ENCODE results near the gene SP3.
A peak's percentile ranks its signal among the peaks of the same experiment; 100 is the strongest.

The SP3 gene

DNA sequence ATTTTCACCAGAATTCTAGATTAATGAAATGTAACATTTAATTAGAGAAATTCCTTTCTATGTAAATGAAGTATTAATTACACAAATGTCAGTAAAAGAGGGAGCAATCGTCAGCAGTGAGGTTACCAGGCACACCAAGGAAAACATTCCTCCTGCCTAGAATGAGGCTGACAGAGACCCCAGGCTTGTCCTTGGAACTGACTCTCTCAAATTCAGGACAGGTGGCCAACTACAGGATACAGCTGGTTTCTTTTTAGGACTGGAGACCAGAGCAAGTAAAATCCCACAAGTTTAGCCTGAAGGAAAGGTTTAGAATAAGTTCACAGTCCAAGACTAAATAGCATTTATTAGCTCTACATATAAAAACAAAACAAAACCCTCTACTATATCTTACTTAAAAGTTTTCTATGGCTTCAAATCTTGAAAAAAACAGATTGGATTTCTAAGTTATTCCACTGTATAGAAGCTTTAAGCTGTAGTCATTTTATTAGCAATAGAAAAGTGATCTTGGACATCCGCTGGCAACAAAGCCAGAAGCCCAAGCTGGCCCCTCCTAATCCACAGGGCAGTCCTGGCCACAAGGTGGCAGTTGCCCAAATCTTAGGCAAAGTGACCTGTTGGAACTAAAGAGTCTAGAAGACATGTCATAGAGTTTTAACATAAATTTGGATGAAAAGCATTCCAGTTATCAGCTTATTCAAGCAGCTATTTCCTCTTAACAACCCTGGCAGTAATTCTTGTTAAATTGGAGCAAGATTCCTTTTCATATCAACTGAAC lies 81.0 kb downstream of the SP3 start:
- no peak for DNase-seq

DNA sequence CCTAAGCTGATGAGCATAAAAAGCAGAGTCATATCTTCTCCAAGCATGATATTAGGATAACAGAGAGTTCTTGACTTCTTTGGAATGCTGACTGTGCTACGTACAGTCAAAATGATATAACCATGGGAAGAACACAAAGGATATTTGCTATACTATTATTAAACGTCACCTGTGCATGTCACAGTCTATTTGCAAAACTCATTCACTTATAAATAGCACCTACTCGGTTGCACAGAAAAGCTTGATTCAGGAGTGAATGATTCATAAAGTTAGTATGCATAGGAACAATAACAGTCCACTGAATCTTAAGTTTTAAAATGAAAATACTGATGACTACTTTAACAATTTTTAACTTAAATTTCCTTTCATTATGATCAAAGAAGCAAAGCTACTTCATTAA lies 83.3 kb downstream of the SP3 start:
- DNase-seq = peak; percentile 4

DNA sequence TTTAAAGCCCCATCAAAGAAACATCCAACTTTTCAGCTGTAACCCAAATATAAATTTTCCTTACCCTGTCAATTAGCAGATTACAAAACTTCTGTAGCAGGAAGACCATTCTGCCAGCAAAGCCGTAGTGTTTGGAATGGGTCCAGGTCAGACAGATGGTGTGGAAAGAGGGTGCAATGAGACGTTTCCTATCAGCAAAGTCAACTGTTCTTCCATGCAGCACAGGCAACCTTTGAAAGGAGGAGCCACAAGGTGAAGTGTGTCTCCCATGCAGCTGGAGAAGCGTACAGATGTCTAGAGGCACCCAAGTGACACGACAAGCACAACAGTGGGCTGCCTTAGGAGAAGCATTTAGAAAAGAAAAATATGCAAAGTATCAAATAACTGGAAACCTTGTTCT lies 83.7 kb downstream of the SP3 start:
- DNase-seq = peak; percentile 77

DNA sequence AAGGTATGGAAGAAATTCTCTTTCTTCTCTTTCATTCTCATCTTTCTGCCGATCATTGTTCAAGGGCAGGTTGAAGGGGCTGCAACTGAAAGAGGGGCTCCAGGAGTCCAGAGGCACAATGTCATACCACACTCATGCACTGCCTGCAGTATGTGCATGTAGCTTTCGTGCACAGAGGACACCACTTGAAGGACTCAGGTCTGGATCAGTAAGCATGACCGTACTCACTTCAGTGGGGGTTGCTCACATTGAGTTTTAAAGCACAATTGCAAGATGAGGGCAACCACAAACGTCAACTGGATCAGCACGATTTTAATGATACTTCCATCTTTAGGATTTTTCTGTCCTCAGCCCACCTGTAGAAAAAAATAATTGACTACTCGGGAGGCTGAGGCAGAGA lies 84.6 kb downstream of the SP3 start:
- DNase-seq = no peak

DNA sequence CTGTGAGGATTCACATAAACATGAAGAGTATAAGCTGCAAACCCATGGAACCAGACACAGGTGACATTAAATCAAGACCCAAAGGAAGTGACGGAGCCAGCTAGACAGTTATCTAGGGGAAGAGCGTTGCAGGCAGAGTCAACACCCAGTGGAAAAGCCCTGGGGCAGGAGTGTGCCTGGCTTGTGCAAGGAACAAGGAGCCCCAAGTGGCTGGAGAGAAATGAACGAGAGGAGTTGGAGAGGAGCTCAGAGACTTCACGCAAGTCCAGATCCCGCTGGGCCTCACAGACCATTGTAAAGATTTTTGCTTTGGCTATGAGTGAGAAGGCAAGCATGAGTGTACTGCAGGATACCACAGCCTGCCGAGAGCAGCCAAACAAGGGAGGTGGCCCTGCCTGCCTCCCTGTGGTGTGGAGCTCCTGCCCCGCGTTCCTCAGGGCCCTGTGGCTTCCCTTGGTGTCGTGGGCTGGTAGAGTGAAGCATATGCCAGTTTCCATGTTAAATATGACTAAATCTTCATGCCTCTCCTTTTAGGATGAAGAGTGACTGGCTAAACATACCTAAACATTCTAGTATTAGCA lies 88.2 kb downstream of the SP3 start:
- no peak for DNase-seq

DNA sequence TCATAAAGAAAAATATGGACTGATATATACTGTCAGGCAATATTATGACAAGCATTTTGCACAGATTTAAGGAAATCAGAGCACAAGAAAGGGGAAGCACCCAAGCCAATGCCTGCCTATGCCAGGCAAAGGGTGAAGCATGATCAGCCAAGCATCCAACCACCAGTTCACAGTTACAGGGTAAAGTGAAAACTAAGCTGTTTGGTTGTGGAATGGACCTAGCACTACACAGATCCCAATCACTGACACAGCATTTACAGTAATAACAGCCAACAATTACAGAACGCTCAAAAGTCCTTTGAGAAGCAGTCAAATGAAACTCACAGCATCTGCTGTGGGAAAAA lies 90.3 kb downstream of the SP3 start:
- DNase-seq = no peak

DNA sequence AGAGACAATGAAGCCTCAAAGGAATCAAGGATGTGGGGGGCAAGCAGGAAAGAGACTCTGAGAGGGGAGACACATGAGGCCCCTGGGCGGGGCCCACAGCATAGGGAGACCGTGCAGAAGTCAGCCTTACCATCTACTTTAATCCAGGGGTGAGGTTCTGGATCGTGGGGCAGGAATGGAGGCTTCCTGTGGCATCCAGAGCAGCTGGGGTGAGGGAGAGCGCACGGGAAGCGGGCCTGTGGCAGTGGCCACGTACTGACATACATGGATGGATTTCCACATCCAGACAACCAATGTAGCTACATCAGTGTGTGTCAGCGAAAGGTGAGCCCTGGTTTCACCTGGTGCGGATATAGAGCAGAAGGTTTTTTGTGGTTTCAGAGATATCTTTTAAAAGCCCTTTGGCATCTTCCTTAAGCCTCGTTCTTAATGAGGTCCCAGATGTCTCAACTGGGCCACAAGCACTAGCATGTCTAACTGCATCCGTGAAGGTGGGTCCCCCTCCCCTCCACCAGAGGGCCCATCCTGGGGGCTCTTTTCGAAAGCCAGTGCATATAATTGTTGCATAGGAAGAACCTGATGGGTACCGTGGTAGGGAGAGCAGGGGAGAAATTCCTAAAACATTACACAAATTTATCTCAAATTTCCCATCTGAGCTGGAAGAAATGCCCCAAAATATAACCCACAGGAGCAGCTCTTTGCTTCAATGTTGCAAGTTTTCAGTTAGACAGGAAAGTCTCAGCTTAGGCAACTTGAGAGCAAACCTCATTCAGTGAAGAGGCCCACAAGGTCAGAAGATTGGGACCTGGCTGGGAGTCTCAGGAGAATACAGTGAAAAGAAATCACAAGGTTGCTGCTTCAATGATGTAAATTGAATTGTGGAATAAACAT lies 90.9 kb downstream of the SP3 start:
- no peak for DNase-seq

DNA sequence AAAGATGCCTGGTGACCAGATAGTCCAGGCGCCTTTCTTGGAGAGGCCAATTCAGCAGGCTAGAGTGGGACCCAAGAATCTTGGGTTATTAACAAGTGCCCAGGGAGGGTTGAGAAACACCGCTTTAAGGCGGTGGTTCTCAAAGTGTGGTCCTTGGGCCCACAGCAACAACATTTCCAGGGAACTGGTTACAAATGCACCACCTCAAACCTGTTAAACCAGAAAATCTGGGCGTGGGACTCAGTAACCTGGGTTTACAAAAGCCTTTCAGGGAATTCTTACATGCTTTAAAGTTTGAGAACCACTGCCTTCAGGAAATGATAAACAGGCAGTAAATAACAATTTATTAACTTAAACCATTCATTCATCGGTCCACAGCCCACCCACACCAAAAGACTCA lies 92.5 kb downstream of the SP3 start:
- no peak for DNase-seq

DNA sequence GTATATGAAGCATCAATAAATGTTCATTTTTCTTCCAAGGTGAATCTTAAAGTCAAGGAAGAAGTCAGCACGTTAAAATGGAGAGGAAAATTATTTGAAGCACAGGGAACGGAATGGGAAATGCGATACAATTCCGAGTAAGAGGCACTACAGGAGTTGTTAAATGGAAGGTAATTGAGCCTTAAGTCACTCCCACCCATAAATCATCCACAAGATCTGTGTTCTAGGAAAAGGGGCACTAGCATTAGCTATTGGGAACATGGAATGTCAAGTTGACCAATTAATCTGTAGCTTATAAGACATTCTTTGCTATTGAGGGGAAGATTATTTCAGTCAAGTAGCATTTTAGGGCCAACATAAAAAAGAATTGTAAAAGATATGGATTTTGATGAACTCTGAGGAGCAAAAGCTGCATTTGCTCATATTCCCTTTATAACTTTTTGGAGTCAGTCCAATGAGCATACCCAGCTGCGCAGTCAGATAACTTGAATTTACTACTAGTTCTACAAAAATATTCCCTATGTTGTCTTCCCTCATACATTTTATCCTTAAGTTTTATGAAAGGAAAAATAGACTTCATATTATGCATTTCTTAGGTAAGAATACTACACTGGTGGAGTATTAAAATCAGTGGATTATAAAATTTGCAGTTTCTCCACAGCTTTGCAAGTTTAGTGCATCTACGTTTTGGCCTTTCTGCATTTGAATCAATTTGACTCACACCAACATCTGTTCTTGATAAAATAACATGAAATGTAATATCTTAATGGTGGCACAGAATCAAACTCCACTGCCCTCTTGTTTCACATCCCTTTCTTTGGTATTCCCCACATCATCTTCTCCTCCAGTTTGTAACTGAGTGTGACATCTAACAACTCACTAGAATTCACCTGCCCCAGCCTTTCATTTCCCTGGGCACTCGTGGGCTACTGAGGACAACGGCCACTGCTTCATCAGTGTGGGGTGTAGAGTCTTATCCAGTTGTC lies 95.6 kb downstream of the SP3 start:
- DNase-seq = no peak

DNA sequence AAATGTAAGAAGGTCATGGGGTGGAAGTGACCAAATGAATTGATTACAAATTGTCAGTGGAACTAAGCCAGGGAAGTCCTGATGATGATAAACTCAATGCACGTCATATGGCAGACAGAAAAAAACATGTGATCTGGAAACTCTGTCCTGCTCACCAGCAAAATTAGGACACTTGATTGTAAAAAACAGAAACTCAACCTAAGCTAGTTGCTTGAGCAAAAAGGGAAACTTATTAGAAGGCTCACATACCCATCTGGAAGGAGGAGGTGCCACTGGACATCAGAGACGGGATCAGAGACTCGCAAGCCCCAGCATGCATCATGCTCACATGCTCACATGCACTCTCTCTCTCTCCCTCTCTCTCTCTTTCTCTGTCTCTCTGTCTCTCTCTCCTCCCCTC lies 96.8 kb downstream of the SP3 start:
- DNase-seq = no peak

DNA sequence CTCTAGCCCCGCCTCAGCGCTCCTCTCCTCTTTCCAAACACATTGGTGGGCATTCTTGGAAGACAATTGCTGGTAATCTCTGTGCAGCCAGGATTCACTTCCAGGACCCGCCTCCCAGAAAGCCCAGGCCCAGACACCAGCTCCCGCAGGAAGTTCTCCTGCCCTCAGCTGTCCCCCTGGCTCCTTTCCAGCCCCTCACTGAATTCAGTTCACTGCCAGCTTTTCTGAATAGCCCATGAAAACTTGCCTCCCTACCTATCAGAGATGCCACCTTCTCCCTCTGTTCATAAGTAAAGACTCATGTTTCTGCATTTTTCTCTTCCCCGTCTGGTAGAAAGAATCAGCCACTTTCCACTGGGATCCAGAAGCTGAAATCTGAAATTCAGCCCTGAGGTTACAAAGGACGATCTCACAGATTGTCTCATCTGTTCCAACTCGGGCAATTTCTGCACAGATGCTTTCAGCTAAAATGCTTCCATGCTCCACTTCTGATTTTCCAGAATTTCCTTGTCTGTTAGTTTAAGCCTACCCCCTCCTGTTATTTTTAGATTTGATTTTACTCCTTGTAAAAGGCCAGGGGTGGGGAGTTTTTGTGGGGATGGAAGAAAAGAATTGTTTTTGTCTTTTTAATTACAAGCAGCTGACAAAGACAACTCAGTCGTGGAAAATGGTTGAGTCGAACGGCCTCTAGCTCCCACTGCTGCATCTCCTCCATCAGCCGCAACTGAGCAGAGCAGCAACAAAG lies 98.1 kb downstream of the SP3 start:
- DNase-seq = no peak

DNA sequence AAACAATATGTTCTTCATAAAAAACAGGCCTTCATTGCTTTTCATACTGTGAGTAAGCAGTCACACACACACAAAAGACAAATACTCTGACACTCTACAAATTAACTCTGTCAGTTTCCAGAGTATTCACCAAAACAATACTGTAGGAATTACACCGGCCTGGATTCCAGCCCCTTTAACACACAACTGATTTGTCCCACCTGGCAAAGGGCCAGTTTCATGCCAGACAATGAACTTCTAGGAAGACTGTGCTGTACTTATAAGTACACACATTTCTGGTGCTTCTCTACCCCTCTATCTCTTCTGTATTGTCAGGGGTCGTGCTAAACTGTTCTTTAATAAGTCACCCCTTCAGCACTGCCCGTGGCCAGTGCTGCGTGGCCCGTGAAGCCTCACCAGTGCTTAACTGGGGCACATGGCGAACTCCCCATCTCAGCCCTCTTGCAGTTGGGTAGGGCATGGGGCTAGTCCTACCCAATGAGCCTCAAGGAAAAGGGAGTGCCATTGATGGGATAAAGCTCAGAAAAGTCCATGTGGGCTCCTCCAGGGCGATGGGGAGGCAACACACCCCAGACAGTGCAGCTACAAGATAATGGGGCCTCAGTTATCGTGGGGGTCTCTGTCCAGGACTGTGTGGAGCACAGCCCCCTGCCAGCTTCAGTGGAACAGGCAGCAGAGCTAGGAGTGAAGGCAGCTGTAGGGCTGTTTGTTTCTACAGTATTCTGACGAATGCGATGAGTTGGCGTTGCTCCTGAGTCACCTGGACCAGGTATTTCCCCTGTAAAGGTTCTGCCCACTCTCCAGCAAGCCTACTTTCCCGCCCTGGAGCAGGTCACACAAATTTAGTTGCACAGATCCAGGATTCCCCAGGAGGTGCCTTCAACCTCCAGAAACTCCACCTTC lies 99.0 kb downstream of the SP3 start:
- no peak for DNase-seq

DNA sequence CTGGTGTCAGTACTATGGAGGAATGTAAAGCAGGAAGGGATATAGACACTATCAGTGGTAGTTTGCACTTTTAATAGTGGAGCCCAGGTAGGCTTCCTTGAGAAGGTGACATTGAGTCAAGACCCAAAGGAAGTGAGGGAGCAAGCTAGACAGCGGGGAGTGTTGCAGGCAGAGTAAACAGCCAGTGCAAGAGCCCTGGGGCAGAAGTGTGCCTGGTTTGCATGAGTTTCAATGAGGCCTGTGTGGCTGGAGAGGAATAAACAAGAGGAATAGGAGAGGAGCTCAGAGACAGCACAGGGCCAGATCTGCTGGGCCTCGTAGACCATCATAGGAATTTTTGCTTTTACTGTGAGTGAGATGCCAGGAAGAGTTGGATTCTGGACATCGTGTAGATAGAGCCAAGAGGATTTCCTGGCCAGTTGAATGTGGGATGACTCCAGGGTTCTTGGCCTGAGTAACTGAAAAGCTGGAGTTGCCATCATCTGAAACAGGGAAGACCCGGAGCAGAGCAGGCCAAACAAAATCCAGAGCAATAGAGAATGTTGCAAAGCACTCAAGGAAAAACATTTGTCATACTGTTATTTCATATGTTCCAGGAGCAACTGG lies 102.5 kb downstream of the SP3 start:
- DNase-seq = no peak

DNA sequence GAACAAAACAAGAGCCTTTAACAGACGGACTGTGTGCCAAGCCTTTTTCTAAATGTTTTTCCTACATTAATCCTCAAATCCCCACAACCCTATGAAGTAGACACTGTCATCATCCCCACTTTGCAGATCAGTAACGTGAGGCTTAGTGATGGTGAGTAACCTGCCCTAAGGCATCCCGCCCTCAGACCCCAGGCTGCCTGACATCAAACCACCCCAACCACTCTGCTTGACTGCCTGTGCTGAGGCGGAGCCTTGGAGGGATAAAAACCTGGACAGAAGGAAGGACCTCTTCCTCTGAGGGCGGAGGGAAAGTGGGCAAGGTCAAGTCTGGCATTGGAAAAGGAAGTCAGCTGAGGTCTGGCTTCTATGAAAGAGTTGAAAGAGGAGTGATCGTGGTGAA lies 104.6 kb downstream of the SP3 start:
- no peak for DNase-seq

DNA sequence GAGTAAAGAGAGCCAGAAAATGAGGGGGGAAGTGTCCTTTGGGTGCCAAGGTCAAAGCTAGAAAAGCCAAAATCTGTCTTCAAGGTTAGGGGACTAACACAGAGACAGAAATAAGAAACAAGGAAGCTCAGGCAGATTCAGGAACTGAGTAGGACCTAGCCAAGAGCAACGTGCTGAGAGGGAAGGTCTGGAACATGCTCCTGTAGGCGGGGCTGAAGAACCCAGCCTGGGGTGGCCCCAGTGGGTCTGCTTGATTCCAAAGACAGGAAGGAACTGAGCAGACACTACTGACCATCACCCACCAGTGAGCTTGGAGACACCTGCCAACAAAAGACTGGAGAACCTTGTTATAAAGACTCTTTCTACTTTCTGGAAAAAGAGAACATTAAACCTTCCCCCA lies 105.1 kb downstream of the SP3 start:
- no peak for DNase-seq

DNA sequence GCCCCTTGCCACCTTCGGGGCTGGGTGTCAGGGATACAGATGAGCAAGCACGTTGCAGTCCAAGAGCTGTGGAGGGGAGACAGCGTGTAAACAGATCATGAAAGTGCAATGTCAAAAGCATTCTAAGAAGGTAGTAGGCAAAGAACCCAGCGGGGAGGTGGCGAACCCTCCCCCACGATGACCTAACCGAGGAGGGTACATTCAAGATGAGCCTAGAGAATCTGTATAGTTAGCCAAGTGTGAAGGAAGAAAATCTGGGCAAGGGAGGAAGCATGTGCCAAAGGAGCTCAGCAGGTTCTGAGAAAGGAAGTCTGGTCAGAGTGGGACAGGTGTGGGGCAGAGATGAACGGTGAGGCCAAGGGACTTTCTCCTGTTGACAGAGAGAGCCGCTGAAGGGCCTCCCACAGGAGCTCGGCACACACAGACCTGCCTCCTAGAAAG lies 106.9 kb downstream of the SP3 start:
- DNase-seq = no peak

All from DMS153 (cell line).